ENCODE measurements around the gene NMBR. TPM values are rescaled to one million over a fixed set of nuclear protein-coding genes. Genes with fewer than 3 reads are reported as not detected.
"Not testable (repeated sequence)": the region's sequence is repeated elsewhere in the genome, so short reads cannot be mapped to it uniquely, and the experiment has no call there.

NMBR gene
- total RNA-seq, 1 experiment from 2014 or later: not detected

GRCh38 chr6:142104820-142105219 is 42.1 kb downstream of the NMBR start:
- not testable (repeated sequence) for H3K4me3 Mint-ChIP-seq; H4K91ac ChIP-seq (ENCODE audit: insufficient read length, low read depth, low read length); H3K18ac ChIP-seq (ENCODE audit: insufficient read length, low read depth, low read length); H4K8ac ChIP-seq (replicated peaks; ENCODE audit: insufficient read length, low read depth, low read length); H3K79me2 ChIP-seq (ENCODE audit: insufficient read depth, low read length); H3K23me2 ChIP-seq (ENCODE audit: insufficient read length, low read depth, low read length, poor library complexity, severe bottlenecking); H3K14ac ChIP-seq (ENCODE audit: insufficient read depth, low read length); H3K4me1 ChIP-seq (ENCODE audit: insufficient read depth, low read length); H3K9me3 Mint-ChIP-seq; H3K4me2 ChIP-seq (ENCODE audit: insufficient read depth, insufficient read length, low read length); H3K9ac ChIP-seq (ENCODE audit: extremely low read depth, insufficient read length, low read length); H2AK5ac ChIP-seq (ENCODE audit: insufficient read length, low read length); DNase-seq; H2BK5ac ChIP-seq (ENCODE audit: insufficient read length, low read length); H3K23ac ChIP-seq (ENCODE audit: insufficient read length, low read depth, low read length); H3K27ac ChIP-seq (ENCODE audit: insufficient read length, low read depth, low read length); H3T11ph ChIP-seq (ENCODE audit: low read length); H3K27me3 Mint-ChIP-seq (ENCODE audit: low read depth); H3K27ac Mint-ChIP-seq; H3K9me3 ChIP-seq (ENCODE audit: control insufficient read depth, low read depth, low read length); H2AFZ ChIP-seq (ENCODE audit: low read length); H3K36me3 Mint-ChIP-seq (ENCODE audit: insufficient read depth in 1 of 3, low read depth in 3 of 3); H4K5ac ChIP-seq (ENCODE audit: insufficient read length, low read depth, low read length); H3K4ac ChIP-seq (ENCODE audit: low read depth, low read length); H2BK120ac ChIP-seq (ENCODE audit: low read depth, low read length, poor library complexity, severe bottlenecking); H3K27me3 ChIP-seq (ENCODE audit: insufficient read depth, low read length); H3K56ac ChIP-seq (ENCODE audit: insufficient read length, low read depth, low read length); H2BK12ac ChIP-seq (ENCODE audit: insufficient read length, low read depth, low read length); H3K79me1 ChIP-seq (ENCODE audit: insufficient read depth, low read depth, low read length, poor library complexity, severe bottlenecking); H2BK15ac ChIP-seq (ENCODE audit: low read depth, low read length); H2BK20ac ChIP-seq (ENCODE audit: low read depth, low read length, poor library complexity, severe bottlenecking); H4K20me1 ChIP-seq (ENCODE audit: control insufficient read depth, insufficient read depth, insufficient read length)
- peaks cover 0 to 13% of the 10 kb centered on the region in 2 experiments; a peak in 2 of 4 replicates for H3K4me1 Mint-ChIP-seq
- WGBS (ENCODE audit: extremely low coverage, insufficient read length, low lambda C conversion rate): no CpG with 5 or more reads among the region's 5 CpGs

All from H9 (cell line).